Panc1 (cell line): ENCODE measurements around the gene NIFK.

Experiments used
- POLR2AphosphoS5 ChIP-seq: IDR thresholded peaks from 2 replicates; pipeline ENCODE4 v1.6.1; 2012; ENCODE audit warnings: mild to moderate bottlenecking, low read depth, low read length, moderate library complexity
- SIN3A ChIP-seq: IDR thresholded peaks from 2 replicates; pipeline ENCODE4 v1.6.1; 2012; ENCODE audit warnings: low read depth, mild to moderate bottlenecking, low read length, moderate library complexity, borderline replicate concordance; ENCODE audit not compliant: insufficient read depth
- TCF7L2 ChIP-seq: IDR thresholded peaks from 2 replicates; pipeline ENCODE4 v1.6.1; 2011; ENCODE audit warnings: mild to moderate bottlenecking, low read depth, low read length, inconsistent platforms
- TF ChIP-seq, protein P1 (sequence below): fragments of 450-650 bp; IDR thresholded peaks from 2 replicates; pipeline ENCODE4 v1.5.1; 2017; ENCODE audit warnings: mild to moderate bottlenecking

DNA sequence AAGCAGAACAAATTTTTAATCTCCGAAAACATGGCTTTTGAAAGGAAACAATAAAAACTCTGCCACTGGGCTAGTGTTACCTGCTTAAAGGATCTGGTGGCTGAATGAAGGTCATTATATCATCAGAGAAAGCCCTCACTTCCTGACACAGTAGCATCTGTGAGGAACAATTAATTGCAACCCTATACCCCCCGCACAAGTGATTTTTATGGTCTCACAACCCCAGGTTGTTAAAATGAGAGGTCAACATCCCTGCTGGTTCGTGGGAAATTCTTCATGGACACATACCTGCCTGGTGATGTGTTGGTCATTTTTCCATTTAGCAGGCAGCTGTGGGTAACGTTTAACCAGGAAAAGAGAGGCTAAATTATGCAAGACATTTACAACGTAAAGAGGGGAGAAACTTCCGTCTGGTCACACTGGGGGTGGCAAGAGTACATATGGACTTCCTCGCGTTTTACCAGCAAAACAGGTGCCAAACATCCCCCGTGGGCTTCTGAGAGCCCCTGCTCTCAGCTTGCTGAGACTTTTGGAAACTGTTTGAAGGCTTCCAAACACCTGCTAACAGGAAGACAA is 29.2 kb downstream of the NIFK start:
- TF ChIP-seq, protein P1, sequence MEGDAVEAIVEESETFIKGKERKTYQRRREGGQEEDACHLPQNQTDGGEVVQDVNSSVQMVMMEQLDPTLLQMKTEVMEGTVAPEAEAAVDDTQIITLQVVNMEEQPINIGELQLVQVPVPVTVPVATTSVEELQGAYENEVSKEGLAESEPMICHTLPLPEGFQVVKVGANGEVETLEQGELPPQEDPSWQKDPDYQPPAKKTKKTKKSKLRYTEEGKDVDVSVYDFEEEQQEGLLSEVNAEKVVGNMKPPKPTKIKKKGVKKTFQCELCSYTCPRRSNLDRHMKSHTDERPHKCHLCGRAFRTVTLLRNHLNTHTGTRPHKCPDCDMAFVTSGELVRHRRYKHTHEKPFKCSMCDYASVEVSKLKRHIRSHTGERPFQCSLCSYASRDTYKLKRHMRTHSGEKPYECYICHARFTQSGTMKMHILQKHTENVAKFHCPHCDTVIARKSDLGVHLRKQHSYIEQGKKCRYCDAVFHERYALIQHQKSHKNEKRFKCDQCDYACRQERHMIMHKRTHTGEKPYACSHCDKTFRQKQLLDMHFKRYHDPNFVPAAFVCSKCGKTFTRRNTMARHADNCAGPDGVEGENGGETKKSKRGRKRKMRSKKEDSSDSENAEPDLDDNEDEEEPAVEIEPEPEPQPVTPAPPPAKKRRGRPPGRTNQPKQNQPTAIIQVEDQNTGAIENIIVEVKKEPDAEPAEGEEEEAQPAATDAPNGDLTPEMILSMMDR, result no peak
- TF ChIP-seq POLR2AphosphoS5 (no peak), TCF7L2 (no peak), SIN3A (no peak)
